ACHN (cell line): ENCODE data around the gene SLC50A1.

Experiments
- DNase-seq: peaks from one replicate; pipeline ENCODE4 v3.0.0-alpha.2; 2015
- in situ Hi-C: cut with HindIII; loops from 2 replicates; pipeline ENCODE4 v1.10.0; 2017; ENCODE audit warnings: low sequenced_read_pairs, low pct_ligation_motif_present, low pct_unique_long_range_greater_than_20kb

The SLC50A1 gene

DNA sequence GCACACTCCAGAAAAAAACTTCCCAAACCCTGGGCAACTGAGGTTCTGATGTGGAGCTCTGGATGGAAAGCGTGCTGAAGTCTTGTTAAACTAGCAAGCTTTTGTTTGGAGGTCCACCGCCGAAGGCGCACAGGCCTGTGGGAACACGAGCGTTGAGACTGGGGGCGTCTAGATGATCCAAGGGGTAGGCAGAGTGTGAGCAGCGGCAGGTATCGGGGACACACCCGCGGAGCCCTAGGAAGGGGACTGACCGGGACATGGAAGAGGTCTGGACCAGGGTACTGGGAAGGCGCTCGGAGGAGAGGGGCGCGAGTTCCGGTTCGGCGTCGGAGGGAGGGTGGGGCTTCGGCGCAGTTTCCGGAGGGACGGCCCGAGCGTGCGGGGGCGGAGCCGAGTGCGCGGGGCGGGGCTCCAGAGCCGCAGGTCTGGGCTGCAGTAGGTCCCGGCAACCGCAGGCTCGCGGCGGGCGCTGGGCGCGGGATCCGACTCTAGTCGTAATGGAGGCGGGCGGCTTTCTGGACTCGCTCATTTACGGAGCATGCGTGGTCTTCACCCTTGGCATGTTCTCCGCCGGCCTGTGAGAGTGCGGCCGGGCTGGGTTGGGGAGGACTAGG lies at the start of gene SLC50A1:
SLC50A1 (plus strand) TSS at position 438 of the 614 bp plus-strand sequence; CDS start at position 498, 60 bp downstream.
- in situ Hi-C loops, result no loop called here
- DNase-seq, result peak; percentile 97

GRCh38 chr1:155086128-155086741 lies 49.4 kb upstream of the SLC50A1 start:
- in situ Hi-C loops, result no loop called here
- peak; percentile 62 for DNase-seq

DNA sequence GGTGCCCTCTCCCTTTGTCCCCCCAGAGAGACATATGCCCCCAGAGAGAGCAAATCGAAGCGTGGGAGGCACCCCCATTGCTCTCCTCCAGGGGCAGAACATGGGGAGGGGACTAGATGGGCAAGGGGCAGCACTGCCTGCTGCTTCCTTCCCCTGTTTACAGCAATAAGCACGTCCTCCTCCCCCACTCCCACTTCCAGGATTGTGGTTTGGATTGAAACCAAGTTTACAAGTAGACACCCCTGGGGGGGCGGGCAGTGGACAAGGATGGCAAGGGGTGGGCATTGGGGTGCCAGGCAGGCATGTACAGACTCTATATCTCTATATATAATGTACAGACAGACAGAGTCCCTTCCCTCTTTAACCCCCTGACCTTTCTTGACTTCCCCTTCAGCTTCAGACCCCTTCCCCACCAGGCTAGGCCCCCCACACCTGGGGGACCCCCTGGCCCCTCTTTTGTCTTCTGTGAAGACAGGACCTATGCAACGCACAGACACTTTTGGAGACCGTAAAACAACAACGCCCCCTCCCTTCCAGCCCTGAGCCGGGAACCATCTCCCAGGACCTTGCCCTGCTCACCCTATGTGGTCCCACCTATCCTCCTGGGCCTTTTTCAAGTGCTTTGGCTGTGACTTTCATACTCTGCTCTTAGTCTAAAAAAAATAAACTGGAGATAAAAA lies 48.7 kb upstream of the SLC50A1 start:
- no peak for DNase-seq
- in situ Hi-C loops, result no loop called here

- in situ Hi-C loops, result no loop called here
- DNase-seq, result peak; percentile 73
Observed at GRCh38 chr1:155091071-155092051, 44.3 kb upstream of the SLC50A1 start.

GRCh38 chr1:155092131-155092530 lies 43.5 kb upstream of the SLC50A1 start:
- in situ Hi-C loops, result no loop called here
- DNase-seq, result no peak

DNA sequence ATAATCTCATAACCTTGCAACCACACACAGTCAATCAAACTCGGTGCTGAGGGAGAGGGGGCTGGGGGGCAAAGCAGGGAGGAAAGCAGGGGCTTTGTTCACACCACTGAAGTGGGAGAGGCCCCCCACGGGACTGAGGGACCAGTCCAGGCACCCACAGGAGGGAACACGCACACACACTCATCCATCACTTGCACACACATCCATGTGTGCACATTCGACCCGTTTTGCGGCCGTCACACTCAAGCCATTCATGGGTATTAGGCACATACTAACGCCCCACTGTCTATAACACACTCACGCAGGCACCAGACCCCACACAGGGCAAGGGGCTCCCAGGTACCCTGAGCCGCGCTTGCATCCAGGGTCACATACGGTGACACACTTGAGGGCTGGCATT lies 43.0 kb upstream of the SLC50A1 start:
- in situ Hi-C loops, result no loop called here
- no peak for DNase-seq

- in situ Hi-C loops, result no loop called here
Observed at GRCh38 chr1:155093911-155094621, 41.6 kb upstream of the SLC50A1 start.

DNA sequence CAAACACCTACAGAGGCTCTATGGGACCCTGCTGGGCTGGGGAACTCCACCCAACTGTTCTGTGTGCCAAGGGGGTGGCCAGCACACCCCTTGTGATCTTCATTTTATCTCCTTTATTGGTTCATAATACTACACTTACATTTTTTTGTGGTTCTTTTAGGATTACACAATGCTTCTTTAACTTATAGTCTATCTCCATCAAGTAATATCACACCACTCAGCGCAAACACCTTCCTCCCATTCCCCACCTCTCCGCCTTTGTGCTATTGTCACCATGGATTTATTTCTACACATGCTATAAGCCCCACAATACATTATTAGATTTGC lies 41.1 kb upstream of the SLC50A1 start:
- in situ Hi-C loops, result no loop called here
- no peak for DNase-seq

More at GRCh38 chr1:155093911-155094621, 41.6 kb upstream of the SLC50A1 start:
- DNase-seq, result peak; percentile 52

DNA sequence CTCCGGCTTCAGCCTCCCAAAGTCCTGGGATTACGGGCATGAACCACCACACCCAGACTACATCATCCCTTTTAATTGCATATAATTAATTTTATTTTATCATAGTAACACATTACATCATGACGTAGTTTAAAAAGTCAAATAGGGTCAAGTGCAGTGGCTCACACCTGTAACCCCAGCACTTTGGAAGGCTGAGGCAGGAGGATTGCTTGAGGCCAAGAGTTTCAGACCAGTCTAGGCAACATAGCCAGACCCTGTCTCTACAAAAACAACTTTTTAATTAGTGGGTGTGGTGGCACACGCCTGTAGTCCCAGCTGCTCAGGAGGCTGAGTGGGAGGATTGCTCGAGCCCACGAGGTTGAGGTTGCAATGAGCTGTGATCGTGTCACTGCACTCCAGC lies 36.3 kb upstream of the SLC50A1 start:
- in situ Hi-C loops, result no loop called here
- DNase-seq, result no peak

DNA sequence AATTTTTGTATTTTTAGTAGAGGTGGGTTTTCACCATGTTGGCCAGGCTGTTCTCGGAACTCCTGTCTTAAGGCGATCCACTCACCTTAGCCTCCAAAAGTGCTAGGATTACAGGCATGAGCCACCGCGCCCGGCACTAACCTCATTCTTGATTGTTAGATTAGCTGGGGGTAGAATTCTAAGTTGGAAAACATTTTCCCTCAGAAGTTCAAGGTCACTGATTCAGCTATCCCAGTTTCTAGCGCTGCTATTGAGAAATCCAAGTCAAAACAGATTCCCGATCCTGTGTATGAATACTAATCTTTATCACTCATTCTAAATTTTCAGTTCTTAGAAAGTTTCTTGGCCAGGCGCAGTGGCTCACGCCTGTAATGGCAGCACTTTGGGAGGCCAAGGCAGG lies 32.3 kb upstream of the SLC50A1 start:
- no peak for DNase-seq
- in situ Hi-C loops, result no loop called here

DNA sequence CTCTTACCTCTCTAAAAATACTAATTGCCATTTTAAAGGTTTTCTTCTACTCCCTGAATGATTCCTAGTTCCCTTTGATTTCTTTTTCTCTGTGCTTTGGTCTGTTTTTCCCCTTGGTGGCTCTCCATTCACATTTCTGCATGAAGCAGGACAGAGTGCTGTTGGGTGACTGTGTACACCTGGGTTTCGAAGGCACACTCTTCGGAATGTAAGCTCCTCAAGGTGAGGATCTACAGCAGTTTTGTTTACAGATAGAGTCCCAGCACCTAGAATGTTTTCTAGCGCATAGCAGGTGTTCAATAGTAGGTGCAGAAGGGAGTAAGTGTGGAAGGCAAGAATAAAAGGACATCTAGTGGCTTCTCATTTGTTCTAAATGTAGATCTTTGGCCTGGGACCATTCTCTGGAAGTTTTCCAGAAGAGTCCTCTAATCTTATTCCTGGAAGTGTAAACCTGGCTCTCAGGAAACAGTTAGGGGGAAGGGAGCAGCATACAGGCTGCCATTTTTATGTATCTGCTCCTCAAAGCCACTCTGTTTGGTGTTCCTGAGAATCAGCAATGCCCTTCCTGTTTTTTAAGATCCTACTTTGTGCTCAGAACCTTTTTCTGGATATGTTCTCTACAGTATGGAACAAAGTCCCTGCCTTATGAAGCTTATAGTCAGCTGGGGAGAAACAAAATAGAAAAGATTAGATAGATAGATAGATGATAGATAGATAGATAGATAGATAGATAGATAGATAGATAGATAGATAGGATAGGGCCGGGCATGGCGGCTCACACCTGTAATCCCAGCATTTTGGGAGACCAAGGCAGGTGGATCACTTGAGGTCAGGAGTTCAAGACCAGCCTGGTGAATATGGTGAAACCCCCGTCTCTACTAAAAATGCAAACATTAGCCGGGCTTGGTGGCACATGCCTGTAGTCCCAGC lies 30.8 kb upstream of the SLC50A1 start:
- in situ Hi-C loops, result no loop called here

DNA sequence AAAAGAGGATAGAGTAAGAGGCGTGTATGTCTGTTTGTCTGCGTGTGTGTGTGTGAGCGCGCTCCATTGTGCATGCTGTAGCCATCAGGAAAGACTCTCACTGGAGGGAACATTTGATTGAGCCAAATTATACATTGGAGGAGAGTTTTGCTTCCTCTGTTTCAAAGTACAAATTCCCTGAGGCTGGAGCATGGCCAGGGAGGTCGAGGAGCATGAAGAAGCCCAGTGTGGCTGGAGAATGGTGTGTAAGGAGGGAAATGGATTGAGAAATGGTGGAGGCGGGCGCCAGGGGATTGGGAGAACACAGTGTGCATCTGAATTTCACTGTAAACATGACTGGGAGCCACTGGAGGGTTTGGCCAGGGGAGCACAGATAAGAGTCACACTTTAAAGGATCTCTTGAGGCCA lies 30.0 kb upstream of the SLC50A1 start:
- in situ Hi-C loops, result no loop called here
- DNase-seq, result no peak

More for the DNA sequence above, 30.8 kb upstream of the SLC50A1 start:
- DNase-seq, result no peak

DNA sequence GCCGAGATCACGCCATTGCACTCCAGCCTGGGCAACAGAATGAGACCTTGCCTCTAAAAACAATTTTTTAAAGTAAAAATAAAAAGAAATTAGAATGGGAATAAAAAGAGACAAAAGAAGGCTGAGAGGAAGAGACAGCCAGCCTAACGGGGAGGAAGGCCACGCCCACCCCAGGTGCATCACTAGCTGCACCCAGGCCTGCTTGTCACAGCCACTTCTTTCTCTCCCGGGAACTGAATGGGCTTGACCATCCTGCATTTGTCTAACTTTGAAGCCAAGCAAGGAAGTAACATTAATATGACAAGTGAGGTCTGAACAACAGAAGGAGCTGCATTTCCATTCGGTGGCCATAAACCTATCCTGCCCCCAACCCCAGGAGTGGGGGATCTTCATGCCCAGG lies 28.8 kb upstream of the SLC50A1 start:
- DNase-seq, result no peak
- in situ Hi-C loops, result no loop called here

GRCh38 chr1:155107309-155108264 lies 28.1 kb upstream of the SLC50A1 start:
- in situ Hi-C loops, result no loop called here
- DNase-seq, result no peak

GRCh38 chr1:155108296-155108695 lies 27.4 kb upstream of the SLC50A1 start:
- DNase-seq, result no peak
- in situ Hi-C loops, result no loop called here

DNA sequence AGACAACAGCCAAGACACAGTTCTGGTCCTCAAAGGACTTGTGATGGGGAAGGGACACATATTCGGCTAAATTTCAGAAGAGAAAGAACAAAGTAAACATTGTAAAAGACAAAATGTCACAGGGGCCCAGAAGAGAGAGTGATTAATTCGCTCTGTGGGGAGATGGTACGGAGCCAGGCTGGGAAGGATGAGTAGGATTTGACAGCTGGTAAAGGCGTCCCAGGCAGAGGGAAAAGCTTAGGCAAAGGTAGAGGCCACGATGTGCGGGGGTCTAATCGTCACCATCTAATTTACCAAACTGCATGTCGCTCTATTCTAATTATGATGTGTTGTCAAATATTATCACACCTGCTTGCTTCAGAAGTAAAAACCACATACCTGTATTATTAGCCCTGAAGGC lies 25.3 kb upstream of the SLC50A1 start:
- in situ Hi-C loops, result no loop called here
- DNase-seq, result no peak
